Activated T-cell treated with anti-CD3 and anti-CD28 coated beads, Interleukin-2, amount 50 U/mL, for 4 hours (primary cell): ENCODE results near the gene ATP8A2. TPM values are rescaled to one million over a fixed set of nuclear protein-coding genes. Genes with fewer than 3 reads are reported as not detected.

Source experiments
- ATAC-seq, 2 donors: fragments of 200-7000 bp; cut with Tn5 transposase; one replicate each; pipeline ENCODE4 v1.10.0; 2021
- DNase-seq: peaks from one replicate; pipeline ENCODE4 v3.0.0-alpha.2; 2020
- H3K27me3 Mint-ChIP-seq: one replicate; pipeline ENCODE4 v1.8.0; 2021; ENCODE audit warnings: low read depth, mixed read lengths
- H3K36me3 Mint-ChIP-seq: one replicate; pipeline ENCODE4 v1.8.0; 2022; ENCODE audit warnings: mixed read lengths; ENCODE audit not compliant: insufficient read depth
- H3K4me1 Mint-ChIP-seq: one replicate; pipeline ENCODE4 v1.8.0; 2021; ENCODE audit warnings: low read depth, mixed read lengths
- H3K4me3 Mint-ChIP-seq: one replicate; pipeline ENCODE4 v1.8.0; 2021; ENCODE audit warnings: mild to moderate bottlenecking, moderate library complexity, mixed read lengths
- H3K9me3 Mint-ChIP-seq: one replicate; pipeline ENCODE4 v1.8.0; 2021; ENCODE audit warnings: mixed read lengths
- total RNA-seq, 3 donors: library from RNA; stranded (reverse); gene quantifications; one replicate each; pipeline ENCODE4 v1.2.1, GENCODE V29; 2021

The ATP8A2 gene
- total RNA-seq, 3 donors from 2014 or later: 0.22 to 0.56 (median 0.50) TPM

DNA sequence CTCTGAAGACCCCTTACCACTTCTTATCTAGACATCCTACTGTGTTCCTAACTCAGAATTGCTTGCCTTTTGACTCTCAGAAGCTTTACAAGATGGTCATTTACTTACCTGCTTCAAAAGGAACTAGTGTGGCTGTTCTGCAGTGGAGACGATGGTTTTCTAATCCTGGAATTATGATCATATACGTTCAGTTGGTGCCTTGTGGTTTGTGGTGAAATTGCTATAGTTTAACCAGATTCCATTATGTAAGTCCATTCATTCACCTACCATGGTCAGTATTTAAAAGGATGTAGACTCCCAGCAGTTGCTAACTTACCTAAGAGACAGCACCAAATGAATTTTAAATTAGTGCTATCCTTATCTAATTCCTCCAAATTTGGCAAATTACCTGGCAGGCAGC, 469.2 kb downstream of the ATP8A2 start:
- H3K9me3 Mint-ChIP-seq: no peaks in the 10 kb centered on the region
- peaks cover 2% of the 10 kb centered on the region for H3K27me3 Mint-ChIP-seq
- H3K4me1 Mint-ChIP-seq: peaks cover under 1% of the 10 kb centered on the region
- no peak for ATAC-seq
- no peak for DNase-seq
- H3K36me3 Mint-ChIP-seq: no peaks in the 10 kb centered on the region
- H3K4me3 Mint-ChIP-seq: no peak overlapping the region

DNA sequence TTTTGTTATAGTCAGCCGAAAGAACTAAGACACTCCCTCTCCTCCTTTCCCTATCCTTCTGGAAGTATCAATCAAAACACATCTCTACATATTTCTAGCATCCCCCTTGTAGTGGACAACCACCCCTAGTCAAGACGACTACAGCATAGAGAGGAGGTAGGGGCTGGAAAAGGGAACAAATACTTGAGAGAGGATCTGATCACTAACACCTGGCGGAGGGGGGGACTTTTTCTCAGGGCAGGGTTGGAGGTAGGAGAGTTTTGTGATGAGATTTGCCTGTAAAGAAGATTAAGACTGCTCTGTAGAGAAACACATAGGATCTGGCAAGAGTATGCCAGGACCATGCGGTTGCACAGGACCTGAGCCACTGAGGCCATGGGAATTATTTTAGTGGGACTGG, 471.9 kb downstream of the ATP8A2 start:
- Mint-ChIP-seq H3K4me1 (peaks cover 26% of the 10 kb centered on the region), H3K36me3 (no peaks in the 10 kb centered on the region), H3K27me3 (peaks cover 2% of the 10 kb centered on the region), H3K9me3 (no peaks in the 10 kb centered on the region), H3K4me3 (no peak overlapping the region)
- ATAC-seq (no peak), DNase-seq (no peak)

DNA sequence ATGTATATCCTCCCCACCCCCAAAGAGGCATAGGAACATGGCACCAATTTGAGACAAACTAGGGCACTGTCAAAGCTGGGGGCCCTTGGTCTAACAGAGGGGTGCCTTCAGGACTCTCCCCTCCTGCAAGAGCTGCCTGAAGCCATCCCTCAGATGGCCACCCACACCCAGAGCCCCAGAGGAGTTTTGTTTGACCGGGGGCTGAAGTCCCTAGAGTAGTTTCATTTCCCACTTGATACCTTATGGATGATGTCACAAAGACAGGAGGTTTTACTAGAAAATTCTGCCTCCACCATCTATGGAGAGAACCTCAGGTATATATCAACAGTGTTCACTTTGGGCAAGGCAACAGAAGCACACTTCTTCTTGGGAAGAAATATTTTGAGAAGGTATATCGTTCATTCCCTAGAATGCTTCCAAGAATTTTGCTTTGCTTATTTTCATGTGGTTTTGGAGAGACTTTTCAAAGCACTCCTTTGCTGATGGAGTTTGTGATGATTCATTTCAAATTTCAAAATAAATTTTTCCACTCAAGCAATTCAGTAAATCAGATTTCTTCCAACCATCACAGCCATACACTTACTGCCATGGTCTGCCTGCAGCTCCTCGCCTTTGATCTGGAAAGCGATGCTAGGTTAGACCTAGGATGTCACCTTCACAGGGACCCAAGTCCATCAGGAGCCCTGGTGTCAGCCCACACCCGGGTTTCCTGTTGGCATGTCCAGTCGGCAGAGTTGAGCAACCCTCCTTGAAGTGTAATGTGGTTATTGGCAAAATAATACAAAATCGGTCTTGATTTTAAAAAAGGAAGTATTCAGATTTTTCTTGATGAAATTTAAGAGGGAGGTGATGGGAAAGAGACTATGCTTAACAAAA, 473.0 kb downstream of the ATP8A2 start:
- no peak for DNase-seq
- peaks cover 31% of the 10 kb centered on the region for H3K4me1 Mint-ChIP-seq
- ATAC-seq: no peak
- no peaks in the 10 kb centered on the region for H3K36me3 Mint-ChIP-seq
- H3K9me3 Mint-ChIP-seq: no peaks in the 10 kb centered on the region
- peaks cover 2% of the 10 kb centered on the region for H3K27me3 Mint-ChIP-seq
- no peak overlapping the region for H3K4me3 Mint-ChIP-seq

DNA sequence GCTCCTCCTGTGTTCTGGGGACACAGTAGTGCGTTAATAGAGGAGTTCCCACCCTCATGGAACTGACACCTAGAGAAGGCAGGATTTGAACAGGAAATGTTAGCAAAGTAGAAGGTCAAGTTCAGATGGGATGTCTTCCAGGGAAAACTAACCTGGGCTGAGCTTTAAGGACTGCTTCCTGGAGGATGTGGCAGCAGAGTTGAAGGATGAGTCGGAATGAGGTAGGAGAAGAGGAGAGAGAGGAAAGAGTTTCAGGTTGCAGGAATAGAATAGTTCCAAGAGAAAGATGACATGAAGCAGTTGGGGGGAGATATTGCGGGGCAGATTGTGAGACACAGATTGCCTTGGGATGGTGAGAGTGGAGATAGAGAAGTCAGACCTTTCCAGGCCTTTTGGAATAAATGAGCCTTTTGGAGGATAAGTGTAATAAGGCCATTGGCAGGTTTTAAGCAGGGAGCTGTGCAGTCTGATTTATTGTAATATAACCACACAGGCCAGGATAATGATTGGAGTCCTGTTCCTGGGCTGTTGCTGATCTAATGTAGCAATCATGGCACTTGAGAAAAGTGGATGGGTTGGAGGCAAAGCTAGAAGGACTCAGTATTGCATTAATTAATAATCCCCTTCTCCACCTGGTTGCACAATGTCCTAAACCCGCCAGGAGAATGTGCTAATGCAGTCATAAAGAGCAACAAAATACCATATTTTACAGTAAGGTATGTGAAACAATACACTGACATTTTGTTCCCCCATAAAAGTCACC, 474.6 kb downstream of the ATP8A2 start:
- no peaks in the 10 kb centered on the region for H3K36me3 Mint-ChIP-seq
- DNase-seq: no peak
- H3K9me3 Mint-ChIP-seq: no peaks in the 10 kb centered on the region
- peak overlapping the region; percentile 57 for H3K4me3 Mint-ChIP-seq
- H3K27me3 Mint-ChIP-seq: peaks cover 2% of the 10 kb centered on the region
- H3K4me1 Mint-ChIP-seq: peaks cover 31% of the 10 kb centered on the region
- no peak for ATAC-seq

DNA sequence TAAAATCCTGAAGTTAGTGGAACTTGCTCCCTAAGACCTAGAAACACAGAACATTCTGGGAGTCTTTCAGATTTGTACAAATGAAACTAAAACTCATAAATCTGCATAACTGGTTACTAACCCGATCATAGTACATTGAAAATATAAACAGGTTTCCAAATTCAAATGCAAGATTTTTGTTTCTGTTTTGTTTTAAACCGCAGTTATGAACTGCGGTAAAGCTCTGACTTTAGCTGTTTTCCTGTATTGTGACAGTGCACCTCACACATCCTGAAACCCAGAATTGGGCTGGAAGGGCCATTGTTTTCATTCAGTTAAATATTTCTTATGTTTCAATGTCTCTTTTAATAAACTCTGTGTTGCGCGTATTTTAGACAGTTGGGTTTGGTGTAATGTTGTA, 475.4 kb downstream of the ATP8A2 start:
- Mint-ChIP-seq H3K27me3 (peaks cover under 1% of the 10 kb centered on the region), H3K36me3 (no peaks in the 10 kb centered on the region), H3K4me3 (peak overlapping the region; percentile 57), H3K9me3 (no peaks in the 10 kb centered on the region), H3K4me1 (peaks cover 31% of the 10 kb centered on the region)
- ATAC-seq: peak; percentile 81 to 84
- DNase-seq: no peak

DNA sequence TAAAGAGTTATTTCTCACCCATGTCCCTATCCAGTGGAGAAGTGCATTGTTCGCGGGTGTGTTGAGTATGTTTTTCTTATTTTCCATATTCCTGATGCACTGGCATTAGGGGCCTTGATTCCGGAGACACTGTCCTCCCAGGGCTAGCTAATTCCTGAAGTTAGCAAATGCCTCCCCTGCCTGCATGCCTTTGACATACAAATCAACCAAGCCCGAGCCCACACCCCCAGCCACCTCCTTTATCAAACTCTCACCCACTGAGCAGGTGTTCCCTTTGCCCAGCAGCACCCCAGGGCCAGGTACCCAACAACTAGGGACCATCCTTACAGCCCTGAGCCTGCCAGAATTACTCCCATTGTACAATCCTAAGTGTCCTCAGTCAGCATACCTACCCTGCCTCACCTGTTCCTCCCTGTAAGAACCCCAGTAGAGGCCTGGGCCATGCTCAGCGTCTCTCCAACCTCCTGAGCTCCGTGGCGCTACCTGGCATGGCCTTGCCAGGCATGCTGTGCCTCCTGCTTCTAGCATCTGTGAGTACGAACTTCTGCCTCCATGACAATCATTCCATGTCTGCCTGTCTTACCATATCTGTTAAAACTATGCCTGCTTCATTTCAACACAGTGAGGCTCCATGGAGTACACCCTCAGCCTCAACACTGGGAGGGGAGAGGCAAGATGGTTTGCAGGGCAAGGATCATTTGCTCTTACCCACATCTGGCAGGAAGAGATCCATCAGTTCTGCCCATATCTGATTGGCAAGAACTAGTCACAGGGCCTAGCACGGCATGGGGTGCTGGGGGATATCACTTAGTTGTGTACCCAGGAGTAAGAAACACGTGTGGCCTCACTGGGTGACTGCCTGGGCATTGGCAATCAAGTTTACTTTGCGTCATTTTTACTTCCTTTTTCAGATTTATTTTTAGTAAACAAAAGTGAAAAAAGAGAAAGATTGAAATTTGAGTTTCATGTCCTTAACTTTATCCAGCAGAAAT, 476.2 kb downstream of the ATP8A2 start:
- ATAC-seq (no peak), DNase-seq (no peak)
- Mint-ChIP-seq H3K9me3 (no peaks in the 10 kb centered on the region), H3K36me3 (no peaks in the 10 kb centered on the region), H3K4me3 (peak overlapping the region; percentile 57), H3K4me1 (peaks cover 31% of the 10 kb centered on the region), H3K27me3 (no peaks in the 10 kb centered on the region)

DNA sequence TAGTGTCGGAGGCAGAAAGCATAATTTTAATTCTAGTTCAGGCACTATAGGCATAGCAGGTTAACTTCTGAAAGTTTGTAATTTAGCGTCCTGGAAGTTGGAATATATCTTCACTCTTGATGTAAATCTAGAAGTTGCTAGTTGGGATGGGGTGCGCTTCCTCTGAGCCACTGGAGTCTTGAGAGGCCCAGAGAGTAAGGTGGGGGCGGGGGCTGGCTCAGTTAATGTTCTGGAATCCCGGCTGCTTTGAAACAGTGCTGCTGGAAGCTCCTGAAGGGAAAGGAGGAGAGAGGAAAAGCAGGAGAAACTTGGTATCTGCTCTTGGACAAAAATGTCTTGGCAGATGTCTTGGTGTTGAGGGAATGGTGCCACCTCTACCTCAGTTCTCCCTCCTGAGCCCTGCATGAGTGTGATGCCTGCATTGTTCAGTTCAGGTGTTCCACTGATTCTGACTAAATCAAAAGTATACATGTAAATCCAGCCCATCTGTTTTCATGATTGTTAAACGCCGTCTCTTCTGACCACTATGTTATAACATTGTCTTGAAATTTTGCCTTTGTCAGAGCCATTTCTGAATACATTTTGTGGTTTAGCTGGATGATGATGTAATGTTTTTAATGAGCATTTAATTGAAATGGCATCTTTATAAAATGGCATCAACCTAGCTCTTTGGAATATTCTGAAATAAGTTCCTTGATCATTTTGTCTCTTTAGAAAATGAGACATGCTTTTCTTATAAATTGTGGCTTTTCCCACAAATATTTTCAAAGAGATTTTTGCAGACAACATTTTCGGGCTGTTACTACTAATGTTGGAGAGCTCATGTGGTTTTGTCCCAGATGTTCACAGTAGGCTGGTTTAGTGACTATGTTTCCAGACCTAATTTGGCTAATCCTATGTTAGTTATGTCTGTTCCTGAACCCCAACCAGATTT, 477.3 kb downstream of the ATP8A2 start:
- H3K4me3 Mint-ChIP-seq: no peak overlapping the region
- peaks cover 31% of the 10 kb centered on the region for H3K4me1 Mint-ChIP-seq
- ATAC-seq (no peak), DNase-seq (no peak)
- no peaks in the 10 kb centered on the region for H3K36me3 Mint-ChIP-seq
- no peaks in the 10 kb centered on the region for H3K27me3 Mint-ChIP-seq
- H3K9me3 Mint-ChIP-seq: no peaks in the 10 kb centered on the region

DNA sequence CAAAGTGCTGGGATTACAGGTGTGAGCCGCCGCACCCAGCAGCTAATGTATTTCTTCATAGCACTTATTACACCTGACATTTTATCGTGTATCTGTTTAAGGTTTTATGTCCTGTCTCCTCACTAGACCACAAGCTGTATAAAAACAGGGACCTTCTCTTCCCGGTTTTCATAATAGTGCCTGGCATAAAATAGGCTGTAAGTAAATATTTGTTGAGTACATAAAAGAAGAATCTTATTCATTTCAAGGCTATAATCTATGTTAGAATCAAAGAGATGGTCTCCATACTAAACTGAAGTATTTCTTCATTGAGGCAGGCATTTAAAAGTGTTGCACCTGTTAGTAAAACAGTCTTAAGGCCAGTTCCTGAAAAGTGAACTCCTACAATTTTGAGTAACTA, 486.1 kb downstream of the ATP8A2 start:
- H3K27me3 Mint-ChIP-seq: peaks cover 5% of the 10 kb centered on the region
- ATAC-seq: no peak
- H3K9me3 Mint-ChIP-seq: no peaks in the 10 kb centered on the region
- H3K4me1 Mint-ChIP-seq: no peaks in the 10 kb centered on the region
- H3K4me3 Mint-ChIP-seq: no peak overlapping the region
- H3K36me3 Mint-ChIP-seq: no peaks in the 10 kb centered on the region
- DNase-seq: no peak

DNA sequence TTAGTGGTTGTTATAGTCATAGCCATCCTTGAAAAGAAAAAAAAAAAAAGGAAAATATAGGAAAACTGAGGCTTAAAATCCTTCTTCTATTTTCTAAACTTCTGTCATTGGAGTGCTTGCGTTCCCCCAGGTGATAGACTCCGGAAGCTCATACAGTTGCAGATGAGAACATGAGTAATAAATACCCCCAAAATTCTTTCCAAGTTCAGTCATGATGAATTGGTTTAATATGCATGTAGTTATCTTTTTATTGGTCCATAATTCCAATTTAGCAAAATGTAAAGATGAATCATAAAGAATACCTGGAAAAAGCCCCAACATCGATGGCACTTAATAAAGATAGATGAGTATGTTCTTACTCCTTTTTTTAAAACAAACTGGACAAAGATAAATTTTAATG, 487.8 kb downstream of the ATP8A2 start:
- no peaks in the 10 kb centered on the region for H3K9me3 Mint-ChIP-seq
- ATAC-seq: no peak
- no peaks in the 10 kb centered on the region for H3K36me3 Mint-ChIP-seq
- no peak overlapping the region for H3K4me3 Mint-ChIP-seq
- peaks cover 5% of the 10 kb centered on the region for H3K27me3 Mint-ChIP-seq
- DNase-seq: no peak
- no peaks in the 10 kb centered on the region for H3K4me1 Mint-ChIP-seq

DNA sequence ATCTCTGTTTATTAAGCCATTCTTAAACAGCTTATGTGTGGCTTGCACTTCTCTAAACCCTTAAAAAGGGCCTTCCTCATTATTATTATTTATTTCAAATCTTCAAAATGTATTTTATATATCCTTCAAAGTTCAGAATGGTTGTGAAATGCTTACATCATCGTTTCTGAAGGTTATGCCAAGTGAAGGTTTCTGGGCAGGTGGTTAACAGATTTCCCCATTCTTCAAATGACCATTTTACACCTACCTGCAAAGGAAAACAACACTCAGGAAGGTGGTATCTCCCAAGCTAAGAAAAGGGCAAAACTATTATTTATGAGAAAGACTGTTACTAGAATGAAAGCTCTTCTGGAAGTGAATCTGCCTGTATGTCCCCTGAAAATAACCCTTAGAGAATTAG, 488.5 kb downstream of the ATP8A2 start:
- Mint-ChIP-seq H3K4me1 (no peaks in the 10 kb centered on the region), H3K4me3 (no peak overlapping the region), H3K27me3 (peaks cover 5% of the 10 kb centered on the region), H3K36me3 (no peaks in the 10 kb centered on the region), H3K9me3 (no peaks in the 10 kb centered on the region)
- DNase-seq (no peak), ATAC-seq (no peak)

DNA sequence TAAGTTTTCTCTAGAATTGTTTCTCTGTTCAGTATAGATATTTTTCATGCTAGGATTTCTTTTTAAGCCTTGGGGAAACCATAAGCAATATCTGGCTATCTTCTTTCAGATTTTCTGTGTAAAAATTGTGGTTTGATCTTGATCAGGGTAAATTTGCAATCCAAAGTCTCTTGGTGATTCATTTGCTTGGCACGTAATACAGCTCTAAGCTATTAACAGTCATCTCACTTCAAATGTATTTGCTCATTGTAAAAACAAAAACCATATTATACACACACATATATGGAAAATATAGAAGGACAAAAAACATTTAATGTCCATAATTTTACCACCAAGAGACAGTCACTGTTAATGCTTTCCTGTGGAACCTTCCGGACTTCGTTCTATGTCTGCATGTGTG, 489.1 kb downstream of the ATP8A2 start:
- DNase-seq: no peak
- H3K4me1 Mint-ChIP-seq: no peaks in the 10 kb centered on the region
- peaks cover 7% of the 10 kb centered on the region for H3K27me3 Mint-ChIP-seq
- no peak overlapping the region for H3K4me3 Mint-ChIP-seq
- H3K9me3 Mint-ChIP-seq: no peaks in the 10 kb centered on the region
- ATAC-seq: no peak
- H3K36me3 Mint-ChIP-seq: no peaks in the 10 kb centered on the region

DNA sequence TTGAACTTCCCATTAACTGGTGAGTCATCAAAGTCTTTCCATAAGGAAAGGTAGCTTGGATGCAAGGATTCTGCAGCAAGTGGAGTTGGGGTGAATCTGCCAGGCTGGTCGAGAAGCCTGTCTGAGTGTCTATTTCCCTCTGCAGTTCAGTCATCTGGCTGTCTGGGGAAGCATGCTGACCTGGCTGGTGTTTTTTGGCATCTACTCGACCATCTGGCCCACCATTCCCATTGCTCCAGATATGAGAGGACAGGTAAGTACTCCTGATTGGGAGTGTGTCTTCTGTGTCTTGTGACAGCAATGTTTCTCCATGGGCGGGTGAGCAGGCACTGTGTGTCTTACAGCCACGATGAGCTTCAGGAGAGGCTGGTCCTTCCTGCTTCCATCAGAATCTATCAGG, 490.4 kb downstream of the ATP8A2 start:
- no peaks in the 10 kb centered on the region for H3K4me1 Mint-ChIP-seq
- peaks cover 7% of the 10 kb centered on the region for H3K27me3 Mint-ChIP-seq
- H3K4me3 Mint-ChIP-seq: no peak overlapping the region
- no peaks in the 10 kb centered on the region for H3K36me3 Mint-ChIP-seq
- ATAC-seq: no peak
- DNase-seq: no peak
- H3K9me3 Mint-ChIP-seq: no peaks in the 10 kb centered on the region

DNA sequence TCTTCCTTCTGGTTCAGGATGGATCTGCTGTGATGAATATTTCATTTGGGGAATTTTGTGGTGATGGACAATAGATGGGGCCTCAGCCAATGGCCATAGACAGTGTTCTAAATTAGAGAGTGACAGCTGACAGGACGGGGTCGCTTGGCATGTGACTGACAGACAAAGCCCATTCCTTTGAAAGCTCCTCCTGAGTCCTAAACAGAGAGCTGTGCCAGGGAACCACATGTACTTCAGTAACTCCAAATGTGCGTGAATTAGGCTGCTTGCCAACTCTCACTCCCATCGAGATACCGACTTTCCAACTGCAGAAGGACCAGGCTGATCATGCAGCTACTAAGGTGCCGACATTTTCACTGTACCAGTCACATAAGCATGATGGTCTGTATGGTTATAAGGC, 492.3 kb downstream of the ATP8A2 start:
- H3K9me3 Mint-ChIP-seq: no peaks in the 10 kb centered on the region
- no peak overlapping the region for H3K4me3 Mint-ChIP-seq
- H3K27me3 Mint-ChIP-seq: peaks cover 2% of the 10 kb centered on the region
- no peak for ATAC-seq
- no peaks in the 10 kb centered on the region for H3K36me3 Mint-ChIP-seq
- no peak for DNase-seq
- peaks cover 2% of the 10 kb centered on the region for H3K4me1 Mint-ChIP-seq
